ENCODE data around the gene CELSR1.

CELSR1 gene

DNA sequence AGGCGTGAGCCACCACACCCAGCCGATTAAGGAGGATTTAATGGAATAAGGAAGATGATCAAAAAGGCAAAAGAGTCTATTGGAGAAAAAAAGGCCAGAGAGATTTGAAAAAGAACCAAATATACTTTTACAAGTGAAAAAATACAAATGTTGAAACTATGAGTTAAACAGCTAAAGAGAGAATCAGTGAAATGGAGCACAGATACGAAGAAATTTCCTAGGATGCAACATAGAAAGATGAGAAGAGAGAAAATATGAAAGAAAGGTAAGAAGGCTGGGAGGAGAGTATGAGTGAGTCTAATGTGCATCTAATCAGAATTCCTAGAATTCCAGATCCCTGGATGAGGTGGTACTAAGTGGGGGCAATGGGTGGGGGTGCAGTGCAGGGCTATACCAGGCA, 19.4 kb upstream of the CELSR1 start:
- no peak overlapping the region for H3K4me2 ChIP-seq (ENCODE audit: low read length)
- no peaks in the 10 kb centered on the region for H3K79me2 ChIP-seq (ENCODE audit: control insufficient read depth, low read length)
- no peaks in the 10 kb centered on the region for H3K27me3 ChIP-seq (ENCODE audit: control insufficient read depth, low read length)
- TF ChIP-seq EZH2phosphoT487 (IDR thresholded peaks at IDR 0.05; ENCODE audit: borderline replicate concordance, low read length), result no peak
- TF ChIP-seq, protein P1, sequence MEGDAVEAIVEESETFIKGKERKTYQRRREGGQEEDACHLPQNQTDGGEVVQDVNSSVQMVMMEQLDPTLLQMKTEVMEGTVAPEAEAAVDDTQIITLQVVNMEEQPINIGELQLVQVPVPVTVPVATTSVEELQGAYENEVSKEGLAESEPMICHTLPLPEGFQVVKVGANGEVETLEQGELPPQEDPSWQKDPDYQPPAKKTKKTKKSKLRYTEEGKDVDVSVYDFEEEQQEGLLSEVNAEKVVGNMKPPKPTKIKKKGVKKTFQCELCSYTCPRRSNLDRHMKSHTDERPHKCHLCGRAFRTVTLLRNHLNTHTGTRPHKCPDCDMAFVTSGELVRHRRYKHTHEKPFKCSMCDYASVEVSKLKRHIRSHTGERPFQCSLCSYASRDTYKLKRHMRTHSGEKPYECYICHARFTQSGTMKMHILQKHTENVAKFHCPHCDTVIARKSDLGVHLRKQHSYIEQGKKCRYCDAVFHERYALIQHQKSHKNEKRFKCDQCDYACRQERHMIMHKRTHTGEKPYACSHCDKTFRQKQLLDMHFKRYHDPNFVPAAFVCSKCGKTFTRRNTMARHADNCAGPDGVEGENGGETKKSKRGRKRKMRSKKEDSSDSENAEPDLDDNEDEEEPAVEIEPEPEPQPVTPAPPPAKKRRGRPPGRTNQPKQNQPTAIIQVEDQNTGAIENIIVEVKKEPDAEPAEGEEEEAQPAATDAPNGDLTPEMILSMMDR (IDR thresholded peaks at IDR 0.05; ENCODE audit: low read depth, low read length, poor library complexity, severe bottlenecking), result no peak
- no peak overlapping the region for H3K4me3 ChIP-seq (ENCODE audit: low read length)
- H3K36me3 ChIP-seq (ENCODE audit: control insufficient read depth, low read length), result no peaks in the 10 kb centered on the region
- H4K20me1 ChIP-seq (ENCODE audit: control insufficient read depth, insufficient read depth, low read depth, low read length), result no peaks in the 10 kb centered on the region
- 0 out of 2 replicates have a peak, but pooled peaks cover 3% of the 10 kb centered on the region for H3K9me3 ChIP-seq (ENCODE audit: control insufficient read depth, insufficient read depth, low read length)
- peaks cover 11% of the 10 kb centered on the region for H3K4me1 ChIP-seq (ENCODE audit: control insufficient read depth, low read length)
- 0 out of 2 replicates have a peak, but pooled peaks cover 4% of the 10 kb centered on the region for H3F3A ChIP-seq (ENCODE audit: control insufficient read depth, insufficient read depth)
- H3K27ac ChIP-seq (ENCODE audit: low read depth, low read length), result no peak overlapping the region
- H3K9me2 ChIP-seq (replicated peaks; ENCODE audit: control insufficient read depth, low read length), result no peaks in the 10 kb centered on the region

DNA sequence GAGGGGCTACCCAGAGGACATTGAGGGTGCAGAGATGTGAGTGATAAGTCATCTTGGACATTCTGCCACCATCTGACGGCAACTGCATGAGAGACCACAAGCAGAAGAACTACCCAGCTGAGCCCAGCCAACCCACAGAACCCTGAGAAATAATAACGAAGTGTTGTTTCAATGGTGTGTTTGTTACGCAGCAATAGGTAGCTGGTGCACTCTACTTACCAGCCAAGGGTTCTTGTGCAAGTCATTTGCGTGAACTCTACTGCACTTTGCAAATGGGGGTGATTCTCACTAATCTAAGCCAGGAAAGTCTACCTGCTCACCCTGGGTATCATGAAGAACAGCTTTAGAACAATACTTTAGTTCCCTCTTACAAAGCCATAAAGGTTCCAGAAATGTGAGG, 15.8 kb upstream of the CELSR1 start:
- H3K4me2 ChIP-seq (ENCODE audit: low read length), result no peak overlapping the region
- H3K27me3 ChIP-seq (ENCODE audit: control insufficient read depth, low read length), result 0 out of 2 replicates have a peak, but pooled peaks cover 2% of the 10 kb centered on the region
- H3K4me3 ChIP-seq (ENCODE audit: low read length), result no peak overlapping the region
- H3K9me2 ChIP-seq (replicated peaks; ENCODE audit: control insufficient read depth, low read length), result no peaks in the 10 kb centered on the region
- H4K20me1 ChIP-seq (ENCODE audit: control insufficient read depth, insufficient read depth, low read depth, low read length), result no peaks in the 10 kb centered on the region
- H3K79me2 ChIP-seq (ENCODE audit: control insufficient read depth, low read length), result no peaks in the 10 kb centered on the region
- H3K36me3 ChIP-seq (ENCODE audit: control insufficient read depth, low read length), result no peaks in the 10 kb centered on the region
- no peaks in the 10 kb centered on the region for H3F3A ChIP-seq (ENCODE audit: control insufficient read depth, insufficient read depth)
- TF ChIP-seq EZH2phosphoT487 (IDR thresholded peaks at IDR 0.05; ENCODE audit: borderline replicate concordance, low read length), result no peak
- TF ChIP-seq, protein P1 (IDR thresholded peaks at IDR 0.05; ENCODE audit: low read depth, low read length, poor library complexity, severe bottlenecking), result no peak
- 0 out of 2 replicates have a peak, but pooled peaks cover 3% of the 10 kb centered on the region for H3K9me3 ChIP-seq (ENCODE audit: control insufficient read depth, insufficient read depth, low read length)
- H3K27ac ChIP-seq (ENCODE audit: low read depth, low read length), result no peak overlapping the region
- no peaks in the 10 kb centered on the region for H3K4me1 ChIP-seq (ENCODE audit: control insufficient read depth, low read length)

DNA sequence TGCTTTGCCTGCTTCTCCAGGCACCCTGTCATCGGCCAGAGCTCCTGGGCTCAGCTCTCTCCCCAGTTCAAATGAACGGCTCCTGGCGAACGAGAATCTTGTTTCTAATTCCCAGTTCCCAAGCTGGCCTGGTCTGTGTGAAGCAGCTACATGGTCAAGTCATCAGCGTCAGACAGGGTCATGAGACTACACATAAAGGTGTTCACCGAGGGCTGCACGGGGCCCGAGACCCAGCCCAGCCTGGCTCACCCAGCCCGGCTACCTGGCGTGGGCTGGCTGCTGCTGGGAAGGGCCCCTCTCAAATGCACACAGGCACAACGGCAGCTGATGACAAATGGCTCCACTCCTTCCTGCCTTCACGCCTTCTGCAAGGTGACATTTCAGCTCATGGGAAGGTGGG, 14.6 kb upstream of the CELSR1 start:
- no peak for TF ChIP-seq EZH2phosphoT487 (IDR thresholded peaks at IDR 0.05; ENCODE audit: borderline replicate concordance, low read length)
- TF ChIP-seq, protein P1 (IDR thresholded peaks at IDR 0.05; ENCODE audit: low read depth, low read length, poor library complexity, severe bottlenecking), result no peak
- Histone ChIP-seq H3K9me3 (ENCODE audit: control insufficient read depth, insufficient read depth, low read length) (0 out of 2 replicates have a peak, but pooled peaks cover 3% of the 10 kb centered on the region), H3K4me2 (ENCODE audit: low read length) (no peak overlapping the region), H3K27me3 (ENCODE audit: control insufficient read depth, low read length) (0 out of 2 replicates have a peak, but pooled peaks cover 2% of the 10 kb centered on the region), H3K36me3 (ENCODE audit: control insufficient read depth, low read length) (no peaks in the 10 kb centered on the region), H4K20me1 (ENCODE audit: control insufficient read depth, insufficient read depth, low read depth, low read length) (no peaks in the 10 kb centered on the region), H3K27ac (ENCODE audit: low read depth, low read length) (no peak overlapping the region), H3K9me2 (replicated peaks; ENCODE audit: control insufficient read depth, low read length) (no peaks in the 10 kb centered on the region), H3F3A (ENCODE audit: control insufficient read depth, insufficient read depth) (no peaks in the 10 kb centered on the region), H3K4me3 (ENCODE audit: low read length) (no peak overlapping the region), H3K4me1 (ENCODE audit: control insufficient read depth, low read length) (no peaks in the 10 kb centered on the region), H3K79me2 (ENCODE audit: control insufficient read depth, low read length) (no peaks in the 10 kb centered on the region)

Data from DOHH2 (cell line).